ENCODE measurements around the gene PCMT1. TPM values are rescaled to one million over a fixed set of nuclear protein-coding genes. Genes with fewer than 3 reads are reported as not detected.

The PCMT1 gene
- total and polyA plus RNA-seq, 2 of the 8 experiments (the other 6 are each of a cell fraction or from before 2014, with no cell fraction given), result 84.3 to 91.3 TPM

DNA sequence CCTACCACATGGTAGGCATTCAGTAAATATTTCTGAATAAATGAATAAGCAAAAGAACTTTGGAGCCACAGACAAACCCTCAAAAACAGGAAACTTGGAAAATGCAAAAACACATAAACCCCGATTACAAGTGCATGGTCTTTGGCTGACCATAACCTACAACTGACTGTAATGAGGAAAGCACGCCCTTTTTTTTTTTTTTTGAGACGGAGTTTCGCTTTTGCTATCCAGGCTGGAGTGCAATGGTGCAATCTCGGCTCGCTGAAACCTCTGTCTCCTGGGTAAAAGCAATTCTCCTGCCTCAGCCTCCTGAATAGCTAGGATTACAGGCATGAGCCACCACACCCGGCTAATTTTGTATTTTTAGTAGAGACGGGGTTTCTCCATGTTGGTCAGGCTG, 19.7 kb upstream of the PCMT1 start:
- H3K18ac ChIP-seq (ENCODE audit: extremely low read depth, low read length), result no peak overlapping the region
- no peak overlapping the region for H4K8ac ChIP-seq (ENCODE audit: extremely low read depth, insufficient read depth, low read length)
- H2BK15ac ChIP-seq (ENCODE audit: low read length), result no peak overlapping the region
- H3K79me2 ChIP-seq (ENCODE audit: control insufficient read depth in 1 of 2, insufficient read depth in 2 of 2, low read length in 2 of 2), result no peaks in the 10 kb centered on the region
- H3K23me2 ChIP-seq (ENCODE audit: low read depth, low read length), result no peaks in the 10 kb centered on the region
- no peak overlapping the region for H3K56ac ChIP-seq (replicated peaks; ENCODE audit: insufficient read length, low read depth, low read length)
- DNase-seq (ENCODE audit: low read depth in 1 of 2, low spot score in 2 of 2) (no peak), FAIRE-seq (no peak)
- peaks cover 0 to 1% of the 10 kb centered on the region in 2 experiments for H4K20me1 ChIP-seq (replicated peaks in 1 of 2; ENCODE audit: control insufficient read depth in 1 of 2, insufficient read depth in 2 of 2, low read length in 2 of 2)
- H3K79me1 ChIP-seq (ENCODE audit: low read depth, low read length), result no peaks in the 10 kb centered on the region
- H2AFZ ChIP-seq (ENCODE audit: low read length), result no peak overlapping the region
- ChIA-PET POLR2A (ENCODE audit: partially characterized antibody) (interaction anchor here (1.2 to 1.4 kb wide), 2 partner anchors 11 kb away, joined by 3 to 4 read pairs; partner anchors contain the start of gene LATS1), CTCF (ENCODE audit: partially characterized antibody) (interaction anchor here (1.6 kb wide), 1 partner anchor 10 kb away, joined by 6 read pairs; no protein-coding TSS in a partner anchor)
- no peak overlapping the region for H3K14ac ChIP-seq (ENCODE audit: insufficient read length)
- H3K36me3 ChIP-seq (ENCODE audit: control insufficient read depth in 2 of 4, insufficient read depth in 4 of 4, low read length in 3 of 4), result peaks cover 13 to 67% (median 43%) of the 10 kb centered on the region in 4 experiments
- H2BK12ac ChIP-seq (ENCODE audit: low read depth, low read length), result no peak overlapping the region
- H3K27ac ChIP-seq (ENCODE audit: low read depth, low read length), result no peak overlapping the region
- no peaks in the 10 kb centered on the region for H3K27me3 ChIP-seq (replicated peaks in 1 of 4; ENCODE audit: control insufficient read depth in 3 of 4, extremely low read depth in 1 of 4, insufficient read depth in 3 of 4, low read length in 3 of 4)
- H3K9ac ChIP-seq (replicated peaks in 1 of 4; ENCODE audit: extremely low read depth in 1 of 4, low read depth in 3 of 4, low read length in 3 of 4), result no peak overlapping the region
- H3K4me3 ChIP-seq (ENCODE audit: extremely low read depth in 1 of 4, insufficient read depth in 2 of 4, low read depth in 3 of 4, low read length in 4 of 4), result no peak overlapping the region
- no peak overlapping the region for H4K91ac ChIP-seq (replicated peaks; ENCODE audit: insufficient read length, low read length)
- 90% methylated on average over 8 of the region's 8 CpGs; no CpG with 5 or more reads in 1 of the 2 experiments for WGBS, 2 experiments (ENCODE audit: extremely low coverage in 1 of 2, insufficient coverage in 1 of 2, insufficient read length in 1 of 2, insufficient replicate concordance in 2 of 2, low coverage in 1 of 2, low lambda C conversion rate in 2 of 2, missing lambda C conversion rate in 1 of 2)
- H3K4me2 ChIP-seq (ENCODE audit: insufficient read depth in 1 of 2, low read depth in 2 of 2, low read length in 2 of 2), result no peak overlapping the region
- H3K4me1 ChIP-seq (replicated peaks in 1 of 4; ENCODE audit: control insufficient read depth in 3 of 4, insufficient read depth in 4 of 4, low read length in 3 of 4), result no peaks in the 10 kb centered on the region
- H4K5ac ChIP-seq (ENCODE audit: insufficient read length, low read depth, low read length), result no peak overlapping the region
- H3K9me3 ChIP-seq (ENCODE audit: insufficient read depth in 2 of 2, low read depth in 1 of 2, low read length in 1 of 2), result no peaks in the 10 kb centered on the region
- no peak overlapping the region for H2BK5ac ChIP-seq (ENCODE audit: low read depth, low read length)
- H2AK5ac ChIP-seq (ENCODE audit: low read depth, low read length), result no peak overlapping the region
- TF ChIP-seq TEAD4 (IDR thresholded peaks at IDR 0.05; ENCODE audit: low read depth, low read length) (no peak), KDM1A (IDR thresholded peaks at IDR 0.05; ENCODE audit: borderline replicate concordance, low read length) (no peak)
- H3K4ac ChIP-seq (replicated peaks; ENCODE audit: insufficient read length, low read depth, low read length), result no peak overlapping the region
- H2BK20ac ChIP-seq (ENCODE audit: low read length), result no peak overlapping the region
- H3K23ac ChIP-seq (ENCODE audit: insufficient read length), result no peak overlapping the region
- H2BK120ac ChIP-seq (replicated peaks; ENCODE audit: low read depth, low read length), result no peak overlapping the region

Measured in H1 (cell line).